Stomach (tissue), 4 donors: ENCODE results near the gene GTF3C4.
A peak's percentile ranks its signal among the peaks of the same experiment; 100 is the strongest.

Source experiments
- POLR2A ChIP-seq, 4 donors: fragments of 450-650 bp; IDR thresholded peaks; one replicate each; pipeline ENCODE4 v1.6.1; 2016; ENCODE audit warnings: antibody characterized with exemption in 4 of 4, control low read depth in 2 of 4, mild to moderate bottlenecking in 1 of 4, moderate library complexity in 1 of 4
- POLR2AphosphoS5 ChIP-seq, 3 donors: sonication (generic); formaldehyde crosslinking; IDR thresholded peaks; one replicate each; pipeline ENCODE4 v1.6.1; 2016; ENCODE audit warnings: antibody characterized with exemption in 3 of 3
- TF ChIP-seq, protein P1 (sequence below), 7 experiments: fragments of 450-650 bp in 4 of 7; fragments of 200-600 bp in 3 of 7; sonication (generic) in 3 of 7; IDR thresholded peaks; one replicate each; pipeline ENCODE4 v1.5.1; 2016 to 2019; ENCODE audit warnings: antibody characterized with exemption in 7 of 7, control low read depth in 2 of 7, mild to moderate bottlenecking in 1 of 7

- TF ChIP-seq POLR2A (IDR thresholded peaks at IDR 0.05) (no peak), POLR2AphosphoS5 (IDR thresholded peaks at IDR 0.05) (peak in 2 of 3 donors; percentile 40 to 57)
- TF ChIP-seq, protein P1, sequence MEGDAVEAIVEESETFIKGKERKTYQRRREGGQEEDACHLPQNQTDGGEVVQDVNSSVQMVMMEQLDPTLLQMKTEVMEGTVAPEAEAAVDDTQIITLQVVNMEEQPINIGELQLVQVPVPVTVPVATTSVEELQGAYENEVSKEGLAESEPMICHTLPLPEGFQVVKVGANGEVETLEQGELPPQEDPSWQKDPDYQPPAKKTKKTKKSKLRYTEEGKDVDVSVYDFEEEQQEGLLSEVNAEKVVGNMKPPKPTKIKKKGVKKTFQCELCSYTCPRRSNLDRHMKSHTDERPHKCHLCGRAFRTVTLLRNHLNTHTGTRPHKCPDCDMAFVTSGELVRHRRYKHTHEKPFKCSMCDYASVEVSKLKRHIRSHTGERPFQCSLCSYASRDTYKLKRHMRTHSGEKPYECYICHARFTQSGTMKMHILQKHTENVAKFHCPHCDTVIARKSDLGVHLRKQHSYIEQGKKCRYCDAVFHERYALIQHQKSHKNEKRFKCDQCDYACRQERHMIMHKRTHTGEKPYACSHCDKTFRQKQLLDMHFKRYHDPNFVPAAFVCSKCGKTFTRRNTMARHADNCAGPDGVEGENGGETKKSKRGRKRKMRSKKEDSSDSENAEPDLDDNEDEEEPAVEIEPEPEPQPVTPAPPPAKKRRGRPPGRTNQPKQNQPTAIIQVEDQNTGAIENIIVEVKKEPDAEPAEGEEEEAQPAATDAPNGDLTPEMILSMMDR (IDR thresholded peaks at IDR 0.05), result no peak
Observed at GRCh38 chr9:132670457-132671391, at the start of gene GTF3C4.
